ENCODE results near the gene SIPA1L3. TPM values are rescaled to one million over a fixed set of nuclear protein-coding genes. Genes with fewer than 3 reads are reported as not detected.

Gene SIPA1L3
- polyA plus RNA-seq, 1 donor from 2014 or later, result 2.8 TPM

DNA sequence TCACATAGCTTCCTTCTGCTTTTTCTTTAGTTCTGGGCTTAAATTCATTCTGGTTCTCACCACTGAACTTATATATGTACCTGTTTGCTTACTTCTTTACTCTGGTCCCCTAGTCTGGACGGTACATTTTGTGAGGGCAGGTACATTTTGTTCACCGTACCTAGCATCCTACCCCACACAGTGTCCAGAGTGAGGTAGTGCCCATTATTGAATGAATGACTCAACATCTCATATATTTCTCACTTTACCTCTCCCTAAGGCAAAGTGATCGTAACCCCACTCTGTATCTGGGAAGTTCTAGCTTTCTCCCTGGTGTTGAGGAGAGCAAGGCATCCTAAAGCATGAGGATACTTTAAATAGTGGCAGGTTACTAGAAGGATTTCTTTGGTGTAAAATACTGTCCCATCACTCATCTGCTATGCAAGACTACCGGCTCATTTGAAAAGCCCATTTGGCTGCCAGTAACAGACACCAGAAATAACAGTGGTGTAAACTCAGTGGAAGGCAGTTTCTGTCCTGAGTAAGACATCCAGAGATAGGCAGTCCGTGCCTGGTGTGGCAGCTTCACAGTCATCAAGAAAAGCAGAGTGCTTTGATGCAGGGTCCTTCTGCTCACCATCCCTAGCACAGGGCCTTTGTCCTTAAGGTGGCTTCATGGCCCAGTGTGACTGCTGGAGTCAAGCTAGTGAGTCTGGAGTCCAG is 111.8 kb downstream of the SIPA1L3 start:
- H3K79me2 ChIP-seq (replicated peaks; ENCODE audit: insufficient read depth, low read length), result no peaks in the 10 kb centered on the region
- no peak overlapping the region for H3K4me3 ChIP-seq (ENCODE audit: low read length)
- H3K9me2 ChIP-seq (ENCODE audit: insufficient read depth, low read length), result no peaks in the 10 kb centered on the region
- H3K27ac ChIP-seq (ENCODE audit: low read length), result no peak overlapping the region
- no peaks in the 10 kb centered on the region for H3F3A ChIP-seq (ENCODE audit: insufficient read depth, low read length, poor library complexity, severe bottlenecking)
- H3K9me3 ChIP-seq (ENCODE audit: low read length), result no peaks in the 10 kb centered on the region
- no peaks in the 10 kb centered on the region for H3K36me3 ChIP-seq (ENCODE audit: insufficient read depth, low read length)
- H4K20me1 ChIP-seq (ENCODE audit: insufficient read depth), result no peaks in the 10 kb centered on the region
- no peak overlapping the region for H3K4me2 ChIP-seq (ENCODE audit: low read length)
- no peaks in the 10 kb centered on the region for H3K27me3 ChIP-seq (ENCODE audit: insufficient read depth, low read depth, low read length)
- no peak overlapping the region for H2AFZ ChIP-seq (ENCODE audit: low read depth, low read length)
- TF ChIP-seq SMC3 (conservative IDR thresholded peaks at IDR 0.05; ENCODE audit: poor library complexity), result no peak
- TF ChIP-seq EZH2 (IDR thresholded peaks at IDR 0.05; ENCODE audit: borderline replicate concordance, insufficient read depth, low read length, poor library complexity, severe bottlenecking), result no peak
- TF ChIP-seq, protein P1, sequence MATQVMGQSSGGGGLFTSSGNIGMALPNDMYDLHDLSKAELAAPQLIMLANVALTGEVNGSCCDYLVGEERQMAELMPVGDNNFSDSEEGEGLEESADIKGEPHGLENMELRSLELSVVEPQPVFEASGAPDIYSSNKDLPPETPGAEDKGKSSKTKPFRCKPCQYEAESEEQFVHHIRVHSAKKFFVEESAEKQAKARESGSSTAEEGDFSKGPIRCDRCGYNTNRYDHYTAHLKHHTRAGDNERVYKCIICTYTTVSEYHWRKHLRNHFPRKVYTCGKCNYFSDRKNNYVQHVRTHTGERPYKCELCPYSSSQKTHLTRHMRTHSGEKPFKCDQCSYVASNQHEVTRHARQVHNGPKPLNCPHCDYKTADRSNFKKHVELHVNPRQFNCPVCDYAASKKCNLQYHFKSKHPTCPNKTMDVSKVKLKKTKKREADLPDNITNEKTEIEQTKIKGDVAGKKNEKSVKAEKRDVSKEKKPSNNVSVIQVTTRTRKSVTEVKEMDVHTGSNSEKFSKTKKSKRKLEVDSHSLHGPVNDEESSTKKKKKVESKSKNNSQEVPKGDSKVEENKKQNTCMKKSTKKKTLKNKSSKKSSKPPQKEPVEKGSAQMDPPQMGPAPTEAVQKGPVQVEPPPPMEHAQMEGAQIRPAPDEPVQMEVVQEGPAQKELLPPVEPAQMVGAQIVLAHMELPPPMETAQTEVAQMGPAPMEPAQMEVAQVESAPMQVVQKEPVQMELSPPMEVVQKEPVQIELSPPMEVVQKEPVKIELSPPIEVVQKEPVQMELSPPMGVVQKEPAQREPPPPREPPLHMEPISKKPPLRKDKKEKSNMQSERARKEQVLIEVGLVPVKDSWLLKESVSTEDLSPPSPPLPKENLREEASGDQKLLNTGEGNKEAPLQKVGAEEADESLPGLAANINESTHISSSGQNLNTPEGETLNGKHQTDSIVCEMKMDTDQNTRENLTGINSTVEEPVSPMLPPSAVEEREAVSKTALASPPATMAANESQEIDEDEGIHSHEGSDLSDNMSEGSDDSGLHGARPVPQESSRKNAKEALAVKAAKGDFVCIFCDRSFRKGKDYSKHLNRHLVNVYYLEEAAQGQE (IDR thresholded peaks at IDR 0.05; ENCODE audit: borderline replicate concordance), result no peak
- TF ChIP-seq POLR2AphosphoS5 (IDR thresholded peaks at IDR 0.05), result no peak
- no peak overlapping the region for H3K9ac ChIP-seq (ENCODE audit: low read length)

DNA sequence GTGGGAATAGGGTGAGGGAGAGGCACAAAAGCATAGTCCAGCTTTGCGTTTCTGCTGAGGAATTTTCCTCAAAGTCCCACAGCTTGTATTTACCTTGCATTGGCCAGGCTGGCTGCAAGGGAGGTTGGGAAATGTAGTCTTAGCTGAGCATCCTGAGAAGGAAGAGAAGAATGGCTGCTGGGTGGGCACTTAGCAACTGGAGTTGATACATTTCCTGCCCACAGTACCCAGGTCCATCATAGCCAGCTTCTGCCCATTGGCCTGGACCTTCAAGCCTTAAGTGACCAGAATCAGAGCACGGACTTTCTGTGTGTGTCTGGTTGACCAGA is 112.4 kb downstream of the SIPA1L3 start:
- Histone ChIP-seq H3F3A (ENCODE audit: insufficient read depth, low read length, poor library complexity, severe bottlenecking) (no peaks in the 10 kb centered on the region), H3K36me3 (ENCODE audit: insufficient read depth, low read length) (no peaks in the 10 kb centered on the region), H3K9me2 (ENCODE audit: insufficient read depth, low read length) (no peaks in the 10 kb centered on the region), H3K27ac (ENCODE audit: low read length) (no peak overlapping the region), H3K9ac (ENCODE audit: low read length) (no peak overlapping the region), H3K79me2 (replicated peaks; ENCODE audit: insufficient read depth, low read length) (no peaks in the 10 kb centered on the region), H2AFZ (ENCODE audit: low read depth, low read length) (no peak overlapping the region), H3K27me3 (ENCODE audit: insufficient read depth, low read depth, low read length) (no peaks in the 10 kb centered on the region), H4K20me1 (ENCODE audit: insufficient read depth) (no peaks in the 10 kb centered on the region), H3K9me3 (ENCODE audit: low read length) (no peaks in the 10 kb centered on the region), H3K4me3 (ENCODE audit: low read length) (no peak overlapping the region), H3K4me2 (ENCODE audit: low read length) (no peak overlapping the region)
- TF ChIP-seq SMC3 (conservative IDR thresholded peaks at IDR 0.05; ENCODE audit: poor library complexity), result no peak
- TF ChIP-seq RAD21 (conservative IDR thresholded peaks at IDR 0.05), result no peak
- no peak for TF ChIP-seq MXI1 (conservative IDR thresholded peaks at IDR 0.05; ENCODE audit: poor library complexity, severe bottlenecking)
- no peak for TF ChIP-seq TAF1 (IDR thresholded peaks at IDR 0.05; ENCODE audit: low read depth)
- TF ChIP-seq, protein P1 (IDR thresholded peaks at IDR 0.05; ENCODE audit: borderline replicate concordance), result no peak
- TF ChIP-seq POLR2AphosphoS5 (IDR thresholded peaks at IDR 0.05), result no peak
- no peak for TF ChIP-seq EZH2 (IDR thresholded peaks at IDR 0.05; ENCODE audit: borderline replicate concordance, insufficient read depth, low read length, poor library complexity, severe bottlenecking)
- no peak for TF ChIP-seq EP300 (conservative IDR thresholded peaks at IDR 0.05; ENCODE audit: poor library complexity, severe bottlenecking)
- TF ChIP-seq, protein P2, sequence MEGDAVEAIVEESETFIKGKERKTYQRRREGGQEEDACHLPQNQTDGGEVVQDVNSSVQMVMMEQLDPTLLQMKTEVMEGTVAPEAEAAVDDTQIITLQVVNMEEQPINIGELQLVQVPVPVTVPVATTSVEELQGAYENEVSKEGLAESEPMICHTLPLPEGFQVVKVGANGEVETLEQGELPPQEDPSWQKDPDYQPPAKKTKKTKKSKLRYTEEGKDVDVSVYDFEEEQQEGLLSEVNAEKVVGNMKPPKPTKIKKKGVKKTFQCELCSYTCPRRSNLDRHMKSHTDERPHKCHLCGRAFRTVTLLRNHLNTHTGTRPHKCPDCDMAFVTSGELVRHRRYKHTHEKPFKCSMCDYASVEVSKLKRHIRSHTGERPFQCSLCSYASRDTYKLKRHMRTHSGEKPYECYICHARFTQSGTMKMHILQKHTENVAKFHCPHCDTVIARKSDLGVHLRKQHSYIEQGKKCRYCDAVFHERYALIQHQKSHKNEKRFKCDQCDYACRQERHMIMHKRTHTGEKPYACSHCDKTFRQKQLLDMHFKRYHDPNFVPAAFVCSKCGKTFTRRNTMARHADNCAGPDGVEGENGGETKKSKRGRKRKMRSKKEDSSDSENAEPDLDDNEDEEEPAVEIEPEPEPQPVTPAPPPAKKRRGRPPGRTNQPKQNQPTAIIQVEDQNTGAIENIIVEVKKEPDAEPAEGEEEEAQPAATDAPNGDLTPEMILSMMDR (IDR thresholded peaks at IDR 0.05; ENCODE audit: poor library complexity, severe bottlenecking), result no peak

Data from neural cell (in vitro differentiated cells).